ENCODE results near the gene ATP13A3.

DNA sequence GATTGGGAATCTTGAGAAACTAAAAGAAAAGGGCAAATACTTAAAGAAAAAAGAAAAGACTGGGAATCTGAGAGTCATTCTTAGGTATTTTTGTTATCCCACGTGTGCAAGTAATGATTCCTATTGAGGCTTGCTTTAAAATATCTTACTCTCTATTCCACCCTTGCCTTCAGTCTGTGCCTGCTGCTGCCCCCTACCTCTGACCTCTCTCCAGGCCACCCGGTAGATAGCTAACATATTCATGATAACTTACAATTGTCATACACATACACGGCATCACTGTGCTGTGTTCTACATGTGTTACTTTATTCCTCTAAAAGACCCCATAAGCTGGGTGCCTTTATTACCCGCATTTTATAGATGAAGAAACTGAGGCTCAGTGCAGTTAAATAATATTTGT lies 27.8 kb upstream of the ATP13A3 start:
- TF ChIP-seq, protein P1, sequence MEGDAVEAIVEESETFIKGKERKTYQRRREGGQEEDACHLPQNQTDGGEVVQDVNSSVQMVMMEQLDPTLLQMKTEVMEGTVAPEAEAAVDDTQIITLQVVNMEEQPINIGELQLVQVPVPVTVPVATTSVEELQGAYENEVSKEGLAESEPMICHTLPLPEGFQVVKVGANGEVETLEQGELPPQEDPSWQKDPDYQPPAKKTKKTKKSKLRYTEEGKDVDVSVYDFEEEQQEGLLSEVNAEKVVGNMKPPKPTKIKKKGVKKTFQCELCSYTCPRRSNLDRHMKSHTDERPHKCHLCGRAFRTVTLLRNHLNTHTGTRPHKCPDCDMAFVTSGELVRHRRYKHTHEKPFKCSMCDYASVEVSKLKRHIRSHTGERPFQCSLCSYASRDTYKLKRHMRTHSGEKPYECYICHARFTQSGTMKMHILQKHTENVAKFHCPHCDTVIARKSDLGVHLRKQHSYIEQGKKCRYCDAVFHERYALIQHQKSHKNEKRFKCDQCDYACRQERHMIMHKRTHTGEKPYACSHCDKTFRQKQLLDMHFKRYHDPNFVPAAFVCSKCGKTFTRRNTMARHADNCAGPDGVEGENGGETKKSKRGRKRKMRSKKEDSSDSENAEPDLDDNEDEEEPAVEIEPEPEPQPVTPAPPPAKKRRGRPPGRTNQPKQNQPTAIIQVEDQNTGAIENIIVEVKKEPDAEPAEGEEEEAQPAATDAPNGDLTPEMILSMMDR (IDR thresholded peaks at IDR 0.05), result no peak
- TF ChIP-seq EZH2 (IDR thresholded peaks at IDR 0.05; ENCODE audit: borderline replicate concordance, insufficient read depth, low read depth, low read length, poor library complexity, severe bottlenecking), result no peak

All from B cell (primary cell).